VCaP (cell line): Measurements from ENCODE around the gene SUV39H2.

Experiments
- H3K27ac ChIP-seq: fragments of 450-650 bp; 2 replicates; pipeline ENCODE4 v1.5.1; 2017
- TF ChIP-seq, protein P1 (sequence below): fragments of 450-650 bp; conservative IDR thresholded peaks from 2 replicates; pipeline ENCODE4 v1.5.1; 2017; ENCODE audit warnings: mild to moderate bottlenecking, moderate library complexity

SUV39H2 gene, protein sequence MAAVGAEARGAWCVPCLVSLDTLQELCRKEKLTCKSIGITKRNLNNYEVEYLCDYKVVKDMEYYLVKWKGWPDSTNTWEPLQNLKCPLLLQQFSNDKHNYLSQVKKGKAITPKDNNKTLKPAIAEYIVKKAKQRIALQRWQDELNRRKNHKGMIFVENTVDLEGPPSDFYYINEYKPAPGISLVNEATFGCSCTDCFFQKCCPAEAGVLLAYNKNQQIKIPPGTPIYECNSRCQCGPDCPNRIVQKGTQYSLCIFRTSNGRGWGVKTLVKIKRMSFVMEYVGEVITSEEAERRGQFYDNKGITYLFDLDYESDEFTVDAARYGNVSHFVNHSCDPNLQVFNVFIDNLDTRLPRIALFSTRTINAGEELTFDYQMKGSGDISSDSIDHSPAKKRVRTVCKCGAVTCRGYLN

DNA sequence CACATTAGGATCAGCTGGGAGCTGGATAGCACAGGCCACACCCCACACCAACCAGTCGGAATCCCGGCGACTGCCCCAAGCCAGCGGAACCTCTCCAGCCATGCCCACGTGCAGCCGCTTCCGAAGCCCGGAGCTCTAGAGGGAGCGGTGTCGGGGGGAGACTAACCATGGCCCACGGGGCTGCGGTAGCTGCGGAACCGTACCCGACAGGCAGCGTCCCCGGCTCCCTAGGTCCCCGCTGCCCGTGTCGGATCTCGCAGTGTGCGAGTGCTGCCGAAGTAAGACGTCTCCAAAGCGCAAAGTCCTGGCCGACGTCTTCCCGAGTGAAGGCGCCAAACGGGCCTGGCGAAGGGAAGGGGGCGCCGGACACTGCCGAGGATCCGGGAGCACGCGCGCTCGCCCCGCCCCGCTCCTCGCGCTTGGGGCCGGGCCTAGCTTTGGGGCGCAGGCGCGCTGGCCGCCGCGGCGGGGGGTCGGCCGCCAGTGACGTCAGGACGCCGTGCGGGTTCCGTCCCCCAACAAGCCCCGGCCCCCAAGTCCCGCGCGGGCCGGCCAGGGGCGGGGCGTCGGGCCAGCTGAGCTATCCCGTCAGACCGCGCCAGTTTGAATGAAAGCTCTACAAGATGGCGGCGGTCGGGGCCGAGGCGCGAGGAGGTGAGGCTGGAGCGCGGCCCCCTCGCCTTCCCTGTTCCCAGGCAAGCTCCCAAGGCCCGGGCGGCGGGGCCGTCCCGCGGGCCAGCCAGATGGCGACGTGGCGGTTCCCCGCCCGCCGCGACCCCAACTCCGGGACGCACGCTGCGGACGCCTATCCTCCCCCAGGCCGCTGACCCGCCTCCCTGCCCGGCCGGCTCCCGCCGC is at the start of gene SUV39H2:
Gene SUV39H2, plus strand, starts transcription at position 601 of the 858 bp plus-strand sequence. Its CDS starts 23 bp downstream, at position 624.
- peak within 1 kb of the TSS; percentile 92 for H3K27ac ChIP-seq

DNA sequence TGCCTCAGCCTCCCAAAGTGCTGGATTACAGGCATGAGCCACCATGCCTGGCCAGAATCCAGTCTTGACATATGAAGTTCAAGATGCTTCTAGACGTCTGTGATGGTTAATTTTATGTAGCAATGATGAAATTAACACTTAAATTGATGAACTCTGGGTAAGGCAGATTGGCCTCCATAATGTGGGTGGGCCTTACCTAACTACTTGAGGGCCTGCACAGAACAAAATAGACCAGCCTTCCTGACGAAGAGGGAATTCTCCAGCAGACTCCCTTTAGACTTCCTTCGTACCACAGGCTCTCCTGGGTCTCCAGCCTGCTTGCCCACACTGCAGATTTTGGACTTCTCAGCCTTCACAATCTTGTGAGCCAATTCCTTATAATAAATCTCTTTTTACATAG is 45.6 kb upstream of the SUV39H2 start:
- TF ChIP-seq, protein P1, sequence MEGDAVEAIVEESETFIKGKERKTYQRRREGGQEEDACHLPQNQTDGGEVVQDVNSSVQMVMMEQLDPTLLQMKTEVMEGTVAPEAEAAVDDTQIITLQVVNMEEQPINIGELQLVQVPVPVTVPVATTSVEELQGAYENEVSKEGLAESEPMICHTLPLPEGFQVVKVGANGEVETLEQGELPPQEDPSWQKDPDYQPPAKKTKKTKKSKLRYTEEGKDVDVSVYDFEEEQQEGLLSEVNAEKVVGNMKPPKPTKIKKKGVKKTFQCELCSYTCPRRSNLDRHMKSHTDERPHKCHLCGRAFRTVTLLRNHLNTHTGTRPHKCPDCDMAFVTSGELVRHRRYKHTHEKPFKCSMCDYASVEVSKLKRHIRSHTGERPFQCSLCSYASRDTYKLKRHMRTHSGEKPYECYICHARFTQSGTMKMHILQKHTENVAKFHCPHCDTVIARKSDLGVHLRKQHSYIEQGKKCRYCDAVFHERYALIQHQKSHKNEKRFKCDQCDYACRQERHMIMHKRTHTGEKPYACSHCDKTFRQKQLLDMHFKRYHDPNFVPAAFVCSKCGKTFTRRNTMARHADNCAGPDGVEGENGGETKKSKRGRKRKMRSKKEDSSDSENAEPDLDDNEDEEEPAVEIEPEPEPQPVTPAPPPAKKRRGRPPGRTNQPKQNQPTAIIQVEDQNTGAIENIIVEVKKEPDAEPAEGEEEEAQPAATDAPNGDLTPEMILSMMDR = no peak

More for the DNA sequence above, at the start of gene SUV39H2:
- TF ChIP-seq, protein P1 = no peak

DNA sequence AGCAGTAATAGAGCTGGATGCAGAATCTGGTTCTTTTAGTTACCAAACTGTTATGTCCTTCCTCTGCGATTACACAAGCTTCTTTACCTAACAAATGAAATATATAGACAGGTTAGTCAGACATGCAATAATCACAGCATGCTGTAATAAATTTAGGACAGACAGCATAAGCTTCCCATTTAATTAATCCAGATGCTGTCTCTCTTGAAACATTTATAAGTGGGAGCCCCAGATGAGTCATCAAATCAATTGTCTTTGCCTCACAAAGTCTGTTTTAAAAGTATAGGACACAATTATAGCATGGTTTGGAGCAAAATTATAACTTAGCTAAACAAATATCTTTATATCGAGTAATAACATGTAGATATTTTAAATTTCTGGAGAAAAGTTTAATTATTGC is 42.5 kb upstream of the SUV39H2 start:
- TF ChIP-seq, protein P1 = no peak
- H3K27ac ChIP-seq = no peak overlapping the region; the same call in 1 of the 2 replicates

More for the DNA sequence above, 45.6 kb upstream of the SUV39H2 start:
- no peak overlapping the region for H3K27ac ChIP-seq

DNA sequence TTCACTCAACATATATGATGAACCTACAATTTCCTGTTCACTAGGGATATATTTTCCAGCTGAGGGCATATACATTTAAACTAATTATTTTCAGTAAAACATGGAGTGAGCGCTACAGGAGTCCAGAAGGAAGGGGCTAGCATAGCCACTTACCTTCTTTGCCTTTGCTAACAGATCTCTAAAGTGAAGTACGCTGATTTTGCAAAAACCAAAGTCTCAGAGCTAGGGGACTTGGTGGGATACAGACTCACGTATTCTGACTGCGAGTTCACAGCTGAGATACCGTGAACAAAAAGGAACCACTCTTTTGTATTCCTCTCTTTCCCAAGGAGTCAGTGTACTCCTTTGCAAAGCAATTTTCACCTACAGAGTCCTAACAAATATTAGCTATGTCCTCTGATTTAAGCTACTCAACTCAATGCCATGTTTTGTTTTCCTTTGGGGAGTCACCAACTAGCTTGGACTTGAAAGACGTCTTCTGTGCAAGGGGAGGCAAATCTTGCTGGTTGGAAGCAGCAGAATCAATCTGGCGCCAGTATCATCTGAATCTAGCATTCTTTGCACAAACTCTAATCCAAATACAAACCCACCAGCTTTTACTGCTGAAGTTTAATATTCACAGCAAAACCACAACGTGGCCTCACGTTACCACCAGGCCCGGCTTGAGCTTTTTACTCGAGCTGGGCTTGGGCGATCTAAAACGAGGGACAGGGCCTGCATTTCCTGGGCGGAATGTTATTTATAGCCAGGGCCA is 41.5 kb upstream of the SUV39H2 start:
- H3K27ac ChIP-seq = peak overlapping the region; percentile 93
- TF ChIP-seq, protein P1 = no peak

DNA sequence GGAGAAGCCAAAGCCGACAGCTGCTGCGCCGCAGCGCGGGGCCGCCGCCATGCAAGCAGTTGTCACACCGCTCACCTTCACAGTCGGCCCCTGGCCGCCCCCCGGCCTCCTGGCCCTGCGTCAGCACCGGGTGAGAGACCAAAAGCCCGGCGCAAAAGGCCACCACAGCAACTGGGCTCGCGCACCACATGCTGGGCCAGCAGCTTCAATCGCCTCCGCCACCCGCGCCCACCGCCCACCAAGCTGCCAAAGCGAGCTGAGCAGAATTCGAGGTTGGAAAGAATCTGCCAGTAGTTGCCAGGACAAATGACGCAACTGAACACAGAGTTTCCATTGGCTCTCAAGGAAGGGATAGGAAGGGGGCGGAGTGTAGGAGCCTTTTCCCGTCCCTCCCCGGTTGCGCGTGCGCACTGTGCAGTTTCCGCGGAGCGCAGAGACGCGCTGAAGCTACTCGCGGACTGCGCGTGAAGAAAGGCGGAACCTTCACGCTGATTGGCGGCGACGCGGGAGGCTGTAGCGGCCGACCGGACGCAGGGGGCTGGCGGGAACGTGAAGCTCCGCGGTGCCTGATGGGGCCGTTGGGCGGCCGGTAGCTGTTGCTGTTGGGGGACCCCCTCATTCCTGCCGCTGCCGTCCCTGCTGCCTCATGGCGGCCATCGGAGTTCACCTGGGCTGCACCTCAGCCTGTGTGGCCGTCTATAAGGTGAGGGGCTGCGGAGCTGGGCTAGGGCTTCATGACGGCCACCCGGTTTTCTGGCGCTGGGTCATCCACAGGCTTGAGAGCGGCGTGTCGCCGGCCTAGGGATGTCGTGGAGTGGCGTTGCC is 40.7 kb upstream of the SUV39H2 start, which contains the start of the genes CDNF, HSPA14 and MSANTD7:
Gene CDNF, minus strand, starts transcription at position 281 of the 825 bp plus-strand sequence. Its CDS starts 91 bp downstream, at position 190.
Gene HSPA14, plus strand, starts transcription at position 550 of the 825 bp plus-strand sequence. Its CDS starts 97 bp downstream, at position 647.
Gene MSANTD7, plus strand, starts transcription at position 550 of the 825 bp plus-strand sequence. CDS start 3,979 bp downstream, outside the sequence.
- peak within 1 kb of the TSS; percentile 93 for H3K27ac ChIP-seq
- TF ChIP-seq, protein P1 = no peak

DNA sequence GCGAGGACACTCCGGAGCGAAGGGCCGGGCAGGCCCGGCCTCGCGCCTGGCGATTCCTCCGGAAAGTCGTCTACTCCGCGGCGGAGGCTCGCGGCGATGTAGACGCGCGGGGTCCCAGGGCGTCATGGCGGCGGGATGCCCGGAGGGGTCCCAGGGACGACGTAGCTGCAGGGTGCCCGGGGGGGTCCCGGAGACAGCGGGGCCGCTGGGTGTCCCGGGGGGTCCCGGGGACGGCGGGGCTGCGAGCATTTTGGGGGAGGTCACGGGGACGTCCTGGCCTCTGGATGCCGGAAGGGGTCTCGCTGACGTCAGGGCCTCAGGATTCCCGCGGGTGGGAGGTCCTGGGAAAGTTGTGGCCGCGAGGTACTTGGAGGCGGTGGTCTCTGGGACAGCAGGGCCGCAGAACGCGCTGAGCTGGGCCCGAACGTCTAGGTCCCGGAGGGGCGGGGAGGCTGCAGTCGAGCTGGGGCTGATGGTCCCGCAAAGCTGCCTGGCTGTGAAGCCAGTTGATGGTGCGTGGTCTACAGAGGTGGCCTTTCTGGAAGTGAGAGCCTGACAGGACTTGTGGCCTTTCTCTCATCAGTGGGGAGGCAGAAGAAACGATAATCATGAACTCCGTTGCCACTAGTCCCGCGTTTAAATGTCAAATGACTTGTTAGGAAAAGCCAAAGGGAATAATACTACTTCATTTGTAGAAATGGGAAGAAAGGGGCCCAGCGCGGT is 39.9 kb upstream of the SUV39H2 start:
- H3K27ac ChIP-seq = peak overlapping the region; percentile 93
- TF ChIP-seq, protein P1 = no peak
